PC-3 (cell line): ENCODE results near the gene SNCG.

Experiments used
- EZH2 ChIP-seq: fragments of 300-600 bp; sonication (generic); IDR thresholded peaks from one replicate; pipeline ENCODE4 v1.6.1; 2017; ENCODE audit warnings: antibody characterized with exemption, mild to moderate bottlenecking, low read length; ENCODE audit not compliant: unreplicated experiment
- TF ChIP-seq, protein P1 (sequence below): fragments of 300-600 bp; sonication (generic); conservative IDR thresholded peaks from 2 replicates; pipeline ENCODE4 v1.5.1; 2017; ENCODE audit warnings: antibody characterized with exemption, low read depth, mild to moderate bottlenecking, low read length

DNA sequence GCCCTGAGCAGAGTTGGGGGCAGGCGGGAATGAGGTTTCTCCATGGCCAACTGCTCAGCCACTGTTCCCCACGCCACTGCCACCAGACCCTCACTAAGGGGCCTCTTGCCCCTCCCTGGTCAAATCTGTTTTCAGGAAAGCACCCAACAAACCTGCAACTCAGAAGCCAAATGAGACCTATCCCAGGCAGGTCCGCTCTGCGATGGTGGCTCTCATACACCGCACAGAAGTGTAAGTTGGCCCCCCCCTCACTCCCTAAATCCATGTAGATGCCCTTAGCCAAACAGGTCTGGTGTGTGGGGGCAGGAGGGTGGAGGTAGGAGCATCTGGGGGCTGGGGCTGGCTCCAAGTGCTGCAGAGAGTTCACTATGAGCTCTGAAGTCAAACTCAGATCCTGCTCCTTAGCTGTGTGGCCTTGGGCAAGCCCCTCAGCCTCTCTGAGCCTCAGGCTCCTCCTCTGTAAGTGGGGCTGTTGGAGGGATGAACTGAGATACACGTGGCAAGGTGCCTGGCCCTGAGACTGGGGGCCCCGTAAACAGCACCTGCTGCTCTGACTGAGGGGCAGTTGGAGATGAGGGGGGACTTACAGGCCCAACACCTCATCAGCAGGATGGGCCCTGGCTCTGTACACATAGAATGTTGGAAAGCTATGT lies 2.1 kb upstream of the SNCG start:
- TF ChIP-seq EZH2: no peak
- TF ChIP-seq, protein P1, sequence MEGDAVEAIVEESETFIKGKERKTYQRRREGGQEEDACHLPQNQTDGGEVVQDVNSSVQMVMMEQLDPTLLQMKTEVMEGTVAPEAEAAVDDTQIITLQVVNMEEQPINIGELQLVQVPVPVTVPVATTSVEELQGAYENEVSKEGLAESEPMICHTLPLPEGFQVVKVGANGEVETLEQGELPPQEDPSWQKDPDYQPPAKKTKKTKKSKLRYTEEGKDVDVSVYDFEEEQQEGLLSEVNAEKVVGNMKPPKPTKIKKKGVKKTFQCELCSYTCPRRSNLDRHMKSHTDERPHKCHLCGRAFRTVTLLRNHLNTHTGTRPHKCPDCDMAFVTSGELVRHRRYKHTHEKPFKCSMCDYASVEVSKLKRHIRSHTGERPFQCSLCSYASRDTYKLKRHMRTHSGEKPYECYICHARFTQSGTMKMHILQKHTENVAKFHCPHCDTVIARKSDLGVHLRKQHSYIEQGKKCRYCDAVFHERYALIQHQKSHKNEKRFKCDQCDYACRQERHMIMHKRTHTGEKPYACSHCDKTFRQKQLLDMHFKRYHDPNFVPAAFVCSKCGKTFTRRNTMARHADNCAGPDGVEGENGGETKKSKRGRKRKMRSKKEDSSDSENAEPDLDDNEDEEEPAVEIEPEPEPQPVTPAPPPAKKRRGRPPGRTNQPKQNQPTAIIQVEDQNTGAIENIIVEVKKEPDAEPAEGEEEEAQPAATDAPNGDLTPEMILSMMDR: no peak
